Cardiac muscle cell (in vitro differentiated cells and primary cell): Measurements from ENCODE around the gene AGAP3. TPM values are rescaled to one million over a fixed set of nuclear protein-coding genes. Genes with fewer than 3 reads are reported as not detected.

Experiments used
- DNase-seq, 2 donors: peaks; one replicate each; pipeline versions ENCODE4 v3.0.0 to v3.0.0-alpha.2; 2010 to 2017; ENCODE audit warnings: low read depth in 1 of 2, low spot score in 1 of 2
- H3K27ac ChIP-seq: fragments of 200-600 bp; sonication (generic); 2 replicates; pipeline ENCODE4 v1.5.1; 2016
- H3K27me3 ChIP-seq: fragments of 200-600 bp; sonication (generic); 2 replicates; pipeline ENCODE4 v1.6.0; 2016; ENCODE audit warnings: control low read depth
- H3K36me3 ChIP-seq: fragments of 200-600 bp; sonication (generic); 2 replicates; pipeline ENCODE4 v1.5.1; 2016; ENCODE audit warnings: control low read depth
- H3K4me1 ChIP-seq: fragments of 200-600 bp; sonication (generic); 2 replicates; pipeline ENCODE4 v1.8.1; 2017; ENCODE audit warnings: low read depth, mild to moderate bottlenecking, mixed run types
- H3K4me3 ChIP-seq: fragments of 200-600 bp; sonication (generic); 2 replicates; pipeline ENCODE4 v1.5.1; 2016; ENCODE audit warnings: mild to moderate bottlenecking
- H3K9me3 ChIP-seq: fragments of 200-600 bp; sonication (generic); 2 replicates; pipeline ENCODE4 v1.5.1; 2017; ENCODE audit warnings: low read depth, mild to moderate bottlenecking, control low read depth
- CTCF ChIP-seq: IDR thresholded peaks from 2 replicates; pipeline ENCODE4 v1.5.1; 2012; ENCODE audit warnings: low read depth, mild to moderate bottlenecking, low read length
- polyA plus RNA-seq: library from polyadenylated mRNA; unstranded; fragments of >200 nt; fragmentation: Nextera tagmentation; extraction: Ambion mirVana; gene quantifications from 2 replicates; pipeline ENCODE4 v1.2.1, GENCODE V29; 2016
- total RNA-seq: library from RNA; depleted of rRNA; stranded (reverse); fragments of >200 nt; gene quantifications from 2 replicates; pipeline ENCODE4 v1.2.3, GENCODE V29; 2016

AGAP3 gene
- total and polyA plus RNA-seq, 2 experiments from 2014 or later = 106 to 115 TPM

- Histone ChIP-seq H3K4me1 (no peaks in the 10 kb centered on the region), H3K4me3 (no peak overlapping the region), H3K9me3 (no peaks in the 10 kb centered on the region), H3K27ac (no peak overlapping the region), H3K27me3 (no peaks in the 10 kb centered on the region), H3K36me3 (peaks cover 18% of the 10 kb centered on the region)
- no peak for TF ChIP-seq CTCF
- no peak for DNase-seq
Observed at GRCh38 chr7:151128716-151129115, 42.4 kb downstream of the AGAP3 start.

GRCh38 chr7:151129117-151129959, 43.1 kb downstream of the AGAP3 start:
- no peak overlapping the region for H3K4me3 ChIP-seq
- no peak for DNase-seq
- no peak for TF ChIP-seq CTCF
- no peaks in the 10 kb centered on the region for H3K9me3 ChIP-seq
- no peaks in the 10 kb centered on the region for H3K27me3 ChIP-seq
- peaks cover 19% of the 10 kb centered on the region for H3K36me3 ChIP-seq
- no peaks in the 10 kb centered on the region for H3K4me1 ChIP-seq
- H3K27ac ChIP-seq = no peak overlapping the region

- no peaks in the 10 kb centered on the region for H3K27me3 ChIP-seq
- H3K27ac ChIP-seq = no peak overlapping the region
- H3K4me3 ChIP-seq = no peak overlapping the region
- no peaks in the 10 kb centered on the region for H3K9me3 ChIP-seq
- DNase-seq = no peak
- H3K36me3 ChIP-seq = peaks cover 20% of the 10 kb centered on the region
- no peaks in the 10 kb centered on the region for H3K4me1 ChIP-seq
- TF ChIP-seq CTCF = no peak
Observed at GRCh38 chr7:151129960-151130591, 43.8 kb downstream of the AGAP3 start.

DNA sequence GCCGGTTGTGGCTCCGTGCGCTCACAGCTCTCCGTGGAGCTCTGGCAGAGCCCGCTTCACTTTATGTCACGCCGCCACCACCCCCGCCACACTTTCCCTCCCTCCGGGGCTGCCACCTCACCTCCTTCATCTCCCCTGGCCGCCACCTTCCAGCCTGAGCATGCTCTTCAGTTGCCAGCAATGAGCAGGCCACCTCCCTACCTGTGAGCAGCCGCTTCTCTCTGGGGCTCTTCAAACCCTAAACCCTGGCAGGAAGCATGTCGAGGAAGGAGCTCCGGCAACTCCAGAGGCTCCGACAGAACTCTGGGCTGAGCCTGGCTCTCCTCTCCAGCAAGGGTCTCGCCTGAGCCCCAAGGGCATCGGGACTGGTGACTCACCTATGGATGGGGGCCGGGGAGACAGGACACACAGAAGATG, 44.5 kb downstream of the AGAP3 start:
- no peaks in the 10 kb centered on the region for H3K27me3 ChIP-seq
- H3K9me3 ChIP-seq = no peaks in the 10 kb centered on the region
- H3K4me3 ChIP-seq = no peak overlapping the region
- H3K36me3 ChIP-seq = peaks cover 20% of the 10 kb centered on the region
- DNase-seq = no peak
- no peak for TF ChIP-seq CTCF
- no peaks in the 10 kb centered on the region for H3K4me1 ChIP-seq
- no peak overlapping the region for H3K27ac ChIP-seq

- H3K9me3 ChIP-seq = no peaks in the 10 kb centered on the region
- H3K4me3 ChIP-seq = no peak overlapping the region
- no peak for DNase-seq
- H3K4me1 ChIP-seq = no peaks in the 10 kb centered on the region
- TF ChIP-seq CTCF = no peak
- peaks cover 20% of the 10 kb centered on the region for H3K36me3 ChIP-seq
- no peak overlapping the region for H3K27ac ChIP-seq
- H3K27me3 ChIP-seq = no peaks in the 10 kb centered on the region
Observed at GRCh38 chr7:151131224-151131591, 44.9 kb downstream of the AGAP3 start.
